Neural progenitor cell (in vitro differentiated cells): ENCODE results near the gene ATP2B3. TPM values are rescaled to one million over a fixed set of nuclear protein-coding genes. Genes with fewer than 3 reads are reported as not detected.

Experiments
- DNase-seq: peaks from one replicate; pipeline ENCODE4 v3.0.0-alpha.2; 2016; ENCODE audit warnings: low spot score
- H2AFZ ChIP-seq: fragments of 200-600 bp; sonication (generic); replicated peaks from 2 replicates; pipeline ENCODE4 v1.6.1; 2016; ENCODE audit warnings: antibody characterized with exemption
- H3F3A ChIP-seq: fragments of 200-600 bp; sonication (generic); 2 replicates; pipeline ENCODE4 v1.6.1; 2016; ENCODE audit warnings: antibody characterized with exemption, low read depth
- H3K27ac ChIP-seq: fragments of 200-600 bp; sonication (generic); 2 replicates; pipeline ENCODE4 v1.5.1; 2016; ENCODE audit warnings: mild to moderate bottlenecking
- H3K27me3 ChIP-seq: fragments of 200-600 bp; sonication (generic); 2 replicates; pipeline ENCODE4 v1.6.1; 2016; ENCODE audit warnings: mild to moderate bottlenecking, moderate library complexity
- H3K36me3 ChIP-seq: fragments of 200-600 bp; sonication (generic); 2 replicates; pipeline ENCODE4 v1.5.1; 2016
- H3K4me1 ChIP-seq: fragments of 200-600 bp; sonication (generic); 2 replicates; pipeline ENCODE4 v1.6.1; 2016; ENCODE audit warnings: mixed run types
- H3K4me2 ChIP-seq: fragments of 200-600 bp; sonication (generic); 2 replicates; pipeline ENCODE4 v1.6.1; 2016
- H3K4me3 ChIP-seq: fragments of 200-600 bp; sonication (generic); 2 replicates; pipeline ENCODE4 v1.5.1; 2016
- H3K79me2 ChIP-seq: fragments of 200-600 bp; sonication (generic); 2 replicates; pipeline ENCODE4 v1.6.1; 2016; ENCODE audit warnings: low read depth
- H3K9ac ChIP-seq: fragments of 200-600 bp; sonication (generic); 2 replicates; pipeline ENCODE4 v1.6.1; 2016
- H3K9me3 ChIP-seq: fragments of 200-600 bp; sonication (generic); 2 replicates; pipeline ENCODE4 v1.5.1; 2016; ENCODE audit warnings: low read depth
- H4K20me1 ChIP-seq: fragments of 200-600 bp; sonication (generic); 2 replicates; pipeline ENCODE4 v1.6.1; 2016; ENCODE audit warnings: low read depth
- H3K27ac Mint-ChIP-seq: 3 replicates; pipeline ENCODE4 v1.8.0; 2021; ENCODE audit warnings: mixed read lengths
- H3K27me3 Mint-ChIP-seq: 2 replicates; pipeline ENCODE4 v1.8.0; 2022; ENCODE audit warnings: low read depth, mild to moderate bottlenecking, inconsistent platforms, moderate library complexity, mixed read lengths; ENCODE audit not compliant: insufficient read depth
- H3K36me3 Mint-ChIP-seq: 3 replicates; pipeline ENCODE4 v1.8.0; 2021; ENCODE audit warnings: mixed read lengths
- H3K4me1 Mint-ChIP-seq: 3 replicates; pipeline ENCODE4 v1.8.0; 2021; ENCODE audit warnings: mixed read lengths
- H3K4me3 Mint-ChIP-seq: 3 replicates; pipeline ENCODE4 v1.8.0; 2021; ENCODE audit warnings: mild to moderate bottlenecking, moderate library complexity, mixed read lengths
- H3K9me3 Mint-ChIP-seq: 3 replicates; pipeline ENCODE4 v1.8.0; 2020; ENCODE audit warnings: mixed read lengths
- EZH2 ChIP-seq: fragments of 200-600 bp; sonication (generic); IDR thresholded peaks from 2 replicates; pipeline ENCODE4 v1.6.1; 2017; ENCODE audit warnings: antibody characterized with exemption, mild to moderate bottlenecking, moderate library complexity
- EZH2phosphoT487 ChIP-seq: fragments of 200-600 bp; sonication (generic); IDR thresholded peaks from 2 replicates; pipeline ENCODE4 v1.6.1; 2017; ENCODE audit warnings: antibody characterized with exemption
- total RNA-seq: library from RNA; depleted of rRNA; stranded (reverse); fragments of >200 nt; gene quantifications from 2 replicates; pipeline ENCODE4 v1.2.3, GENCODE V29; 2015; ENCODE audit warnings: low replicate concordance
- TF ChIP-seq, protein P1 (sequence below): fragments of 200-600 bp; sonication (generic); IDR thresholded peaks from 2 replicates; pipeline ENCODE4 v1.5.1; 2017; ENCODE audit warnings: antibody characterized with exemption, mild to moderate bottlenecking

The ATP2B3 gene
- total RNA-seq, 1 donor from 2014 or later: not detected

DNA sequence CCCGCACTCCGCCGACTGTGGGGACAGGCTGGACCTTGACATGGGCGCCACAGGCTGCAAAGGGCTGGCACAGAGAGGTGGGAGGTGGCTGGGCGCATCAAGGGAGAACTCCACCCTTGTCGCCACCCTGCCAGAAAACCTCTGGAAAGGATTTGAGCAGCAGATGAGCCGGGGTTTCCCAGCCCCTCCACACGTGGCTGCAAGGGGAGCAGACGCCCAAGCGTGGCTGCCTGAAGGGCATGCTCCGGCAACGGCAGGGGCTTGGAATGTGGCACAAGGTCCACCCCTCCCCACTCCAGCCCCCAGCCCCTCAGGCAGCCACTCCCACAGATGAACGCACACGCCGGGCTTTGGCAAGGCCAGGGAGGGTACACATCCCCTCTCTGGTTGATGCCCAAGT is 18.1 kb upstream of the ATP2B3 start:
- H3K9me3 Mint-ChIP-seq: peaks cover 9% of the 10 kb centered on the region
- Histone ChIP-seq H3K9ac (no peak overlapping the region), H3K27ac (no peak overlapping the region), H3K4me2 (no peak overlapping the region), H3F3A (peaks cover 8% of the 10 kb centered on the region), H3K79me2 (no peaks in the 10 kb centered on the region), H3K9me3 (no peaks in the 10 kb centered on the region), H3K4me1 (no peaks in the 10 kb centered on the region), H3K27me3 (no peaks in the 10 kb centered on the region), H2AFZ (no peak overlapping the region), H3K36me3 (no peaks in the 10 kb centered on the region), H3K4me3 (no peak overlapping the region), H4K20me1 (no peaks in the 10 kb centered on the region)
- TF ChIP-seq, protein P1, sequence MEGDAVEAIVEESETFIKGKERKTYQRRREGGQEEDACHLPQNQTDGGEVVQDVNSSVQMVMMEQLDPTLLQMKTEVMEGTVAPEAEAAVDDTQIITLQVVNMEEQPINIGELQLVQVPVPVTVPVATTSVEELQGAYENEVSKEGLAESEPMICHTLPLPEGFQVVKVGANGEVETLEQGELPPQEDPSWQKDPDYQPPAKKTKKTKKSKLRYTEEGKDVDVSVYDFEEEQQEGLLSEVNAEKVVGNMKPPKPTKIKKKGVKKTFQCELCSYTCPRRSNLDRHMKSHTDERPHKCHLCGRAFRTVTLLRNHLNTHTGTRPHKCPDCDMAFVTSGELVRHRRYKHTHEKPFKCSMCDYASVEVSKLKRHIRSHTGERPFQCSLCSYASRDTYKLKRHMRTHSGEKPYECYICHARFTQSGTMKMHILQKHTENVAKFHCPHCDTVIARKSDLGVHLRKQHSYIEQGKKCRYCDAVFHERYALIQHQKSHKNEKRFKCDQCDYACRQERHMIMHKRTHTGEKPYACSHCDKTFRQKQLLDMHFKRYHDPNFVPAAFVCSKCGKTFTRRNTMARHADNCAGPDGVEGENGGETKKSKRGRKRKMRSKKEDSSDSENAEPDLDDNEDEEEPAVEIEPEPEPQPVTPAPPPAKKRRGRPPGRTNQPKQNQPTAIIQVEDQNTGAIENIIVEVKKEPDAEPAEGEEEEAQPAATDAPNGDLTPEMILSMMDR: no peak
- TF ChIP-seq EZH2phosphoT487 (no peak), EZH2 (no peak)
- DNase-seq: no peak
- H3K4me3 Mint-ChIP-seq: no peak overlapping the region
- peaks cover 12% of the 10 kb centered on the region for H3K27me3 Mint-ChIP-seq
- peaks cover 3% of the 10 kb centered on the region for H3K4me1 Mint-ChIP-seq
- H3K36me3 Mint-ChIP-seq: no peaks in the 10 kb centered on the region
- no peak overlapping the region for H3K27ac Mint-ChIP-seq

DNA sequence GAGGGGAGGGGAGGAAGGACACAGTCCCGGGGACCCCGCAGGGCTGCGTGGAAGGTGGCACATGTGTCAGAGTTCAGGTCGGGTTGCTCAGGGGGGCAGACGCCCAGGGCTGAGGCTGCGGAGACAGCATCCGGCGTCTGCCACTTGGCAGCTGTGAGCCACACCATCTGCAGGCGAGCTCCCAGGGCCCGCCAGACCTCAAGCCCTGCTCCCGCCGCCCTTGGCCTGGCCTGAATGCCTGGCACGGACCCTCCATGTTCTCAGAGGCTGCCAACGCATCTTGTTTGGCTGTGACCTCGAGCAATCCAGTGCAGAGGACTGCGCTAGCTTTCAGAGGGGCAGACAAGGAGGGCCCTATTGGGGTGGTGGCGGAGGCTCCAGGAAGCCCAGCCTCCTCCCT is 17.6 kb upstream of the ATP2B3 start:
- H3K9me3 ChIP-seq: no peaks in the 10 kb centered on the region
- no peaks in the 10 kb centered on the region for H3K79me2 ChIP-seq
- H2AFZ ChIP-seq: no peak overlapping the region
- no peak for DNase-seq
- TF ChIP-seq EZH2: no peak
- TF ChIP-seq EZH2phosphoT487: no peak
- TF ChIP-seq, protein P1: no peak
- no peak overlapping the region for H3K9ac ChIP-seq
- Mint-ChIP-seq H3K9me3 (peaks cover 9% of the 10 kb centered on the region), H3K27me3 (peaks cover 10% of the 10 kb centered on the region), H3K4me3 (no peak overlapping the region), H3K27ac (no peak overlapping the region), H3K4me1 (peaks cover 2% of the 10 kb centered on the region), H3K36me3 (no peaks in the 10 kb centered on the region)
- H3K4me2 ChIP-seq: no peak overlapping the region
- H3K4me3 ChIP-seq: no peak overlapping the region
- H3K4me1 ChIP-seq: no peaks in the 10 kb centered on the region
- H3K27me3 ChIP-seq: no peaks in the 10 kb centered on the region
- no peaks in the 10 kb centered on the region for H4K20me1 ChIP-seq
- H3K36me3 ChIP-seq: no peaks in the 10 kb centered on the region
- H3F3A ChIP-seq: peaks cover 8% of the 10 kb centered on the region
- H3K27ac ChIP-seq: no peak overlapping the region

GRCh38 chrX:153500676-153501280 is 16.7 kb upstream of the ATP2B3 start:
- Mint-ChIP-seq H3K9me3 (peaks cover 15% of the 10 kb centered on the region), H3K27me3 (peaks cover 10% of the 10 kb centered on the region), H3K27ac (no peak overlapping the region), H3K4me1 (no peaks in the 10 kb centered on the region), H3K4me3 (no peak overlapping the region), H3K36me3 (no peaks in the 10 kb centered on the region)
- H3K79me2 ChIP-seq: no peaks in the 10 kb centered on the region
- no peak overlapping the region for H2AFZ ChIP-seq
- H3K4me3 ChIP-seq: no peak overlapping the region
- H3K9ac ChIP-seq: no peak overlapping the region
- no peak overlapping the region for H3K4me2 ChIP-seq
- no peaks in the 10 kb centered on the region for H3K36me3 ChIP-seq
- H4K20me1 ChIP-seq: no peaks in the 10 kb centered on the region
- TF ChIP-seq EZH2phosphoT487: no peak
- TF ChIP-seq, protein P1: no peak
- no peak for TF ChIP-seq EZH2
- no peak overlapping the region for H3K27ac ChIP-seq
- no peaks in the 10 kb centered on the region for H3K4me1 ChIP-seq
- DNase-seq: no peak
- H3F3A ChIP-seq: peaks cover 8% of the 10 kb centered on the region
- H3K9me3 ChIP-seq: no peaks in the 10 kb centered on the region
- no peaks in the 10 kb centered on the region for H3K27me3 ChIP-seq
